GM12878 (cell line): ENCODE results near the gene DHRS9. TPM values are rescaled to one million over a fixed set of nuclear protein-coding genes. Genes with fewer than 3 reads are reported as not detected.

Source experiments
- ATAC-seq: fragments of 200-7000 bp; cut with Tn5 transposase; 3 replicates; pipeline ENCODE4 v1.9.1; 2020; ENCODE audit warnings: mild to moderate bottlenecking, moderate library complexity
- BruUV-seq: library from RNA; stranded (reverse); fragments of 400-500 nt; replicated peaks from 2 replicates; lab custom pipeline; 2021; lab: Mats Ljungman, UMichigan
- CTCF ChIA-PET: fragments of 300-600 bp; sonication (Branson Sonifier 250); formaldehyde crosslinking; extraction: SDS; loops from one replicate; lab custom pipeline; 2021; ENCODE audit warnings: inconsistent platforms; lab: Yijun Ruan, JAX
- POLR2A ChIA-PET: fragments of 350-600 bp; formaldehyde crosslinking; extraction: SDS; loops from one replicate; lab custom pipeline; 2021; ENCODE audit warnings: inconsistent platforms; lab: Charles Lee
- RAD21 ChIA-PET: fragments of 300-600 bp; sonication (Branson Sonifier 250); formaldehyde crosslinking; loops from one replicate; lab custom pipeline; 2023; ENCODE audit warnings: antibody characterized with exemption; ENCODE audit not compliant: unreplicated experiment; lab: Charles Lee
- SMC1A ChIA-PET: fragments of 300-600 bp; sonication (Branson Sonifier 250); formaldehyde crosslinking; loops from one replicate; lab custom pipeline; 2023; ENCODE audit not compliant: unreplicated experiment, uncharacterized antibody; lab: Charles Lee
- DNase-seq: peaks from one replicate; pipeline ENCODE4 v3.0.0-alpha.2; 2011; ENCODE audit warnings: low read depth, low spot score
- FAIRE-seq: peaks from 3 replicates; lab custom pipeline; 2011; peaks lifted over from hg19 to GRCh38; lab: Jason Lieb, UNC
- H2AFZ ChIP-seq: 2 replicates; pipeline ENCODE4 v1.6.0; 2011; ENCODE audit warnings: low read depth, low read length, control low read depth; ENCODE audit not compliant: control insufficient read depth
- H3K27ac ChIP-seq: 2 replicates; pipeline ENCODE4 v1.5.1; 2011; ENCODE audit warnings: control low read depth; ENCODE audit not compliant: control insufficient read depth, insufficient read depth
- H3K27me3 ChIP-seq, 2 experiments: replicated peaks in 1 of 2; 2 replicates each; pipeline versions ENCODE4 v1.6.0 to v1.6.1; 2011; ENCODE audit warnings: low read length in 1 of 2; ENCODE audit not compliant: control insufficient read depth in 2 of 2, insufficient read depth in 2 of 2
- H3K36me3 ChIP-seq, 2 experiments: 2 replicates each; pipeline ENCODE4 v1.5.1; 2011; ENCODE audit warnings: low read length in 1 of 2; ENCODE audit not compliant: control insufficient read depth in 2 of 2, insufficient read depth in 2 of 2
- H3K4me1 ChIP-seq: 2 replicates; pipeline ENCODE4 v1.6.1; 2011; ENCODE audit warnings: mild to moderate bottlenecking, low read length, moderate library complexity, mixed read lengths; ENCODE audit not compliant: control insufficient read depth, insufficient read depth
- H3K4me2 ChIP-seq: 2 replicates; pipeline ENCODE4 v1.6.0; 2011; ENCODE audit warnings: control low read depth; ENCODE audit not compliant: control insufficient read depth, insufficient read depth
- H3K4me3 ChIP-seq: fragments of 200-600 bp; sonication (generic); 2 replicates; pipeline ENCODE4 v1.5.1; 2016
- H3K79me2 ChIP-seq: 2 replicates; pipeline ENCODE4 v1.6.0; 2011; ENCODE audit warnings: low read length; ENCODE audit not compliant: control insufficient read depth, insufficient read depth
- H3K9ac ChIP-seq: 2 replicates; pipeline ENCODE4 v1.8.0; 2011; ENCODE audit warnings: low read length, control low read depth, mixed read lengths; ENCODE audit not compliant: control insufficient read depth, insufficient read depth
- H3K9me3 ChIP-seq: replicated peaks from 3 replicates; pipeline ENCODE4 v1.5.1; 2011; ENCODE audit warnings: mild to moderate bottlenecking, low read length; ENCODE audit not compliant: control insufficient read depth, insufficient read depth
- H4K20me1 ChIP-seq: 2 replicates; pipeline ENCODE4 v1.6.0; 2011; ENCODE audit not compliant: control insufficient read depth, insufficient read depth
- BHLHE40 ChIP-seq, 2 experiments: fragments of 450-650 bp in 1 of 2; IDR thresholded peaks; 2 replicates each; pipeline ENCODE4 v1.6.1; 2011 to 2017; ENCODE audit warnings: low read depth in 2 of 2, borderline replicate concordance in 1 of 2, improper control_type of control experiment in 1 of 2, low read length in 1 of 2, mild to moderate bottlenecking in 1 of 2
- EGR1 ChIP-seq, 2 experiments: IDR thresholded peaks; 1 replicate in 1 of 2; 2 replicates in 1 of 2; pipeline ENCODE4 v1.6.1; 2011 to 2012; ENCODE audit warnings: low read depth in 2 of 2, low read length in 2 of 2, borderline replicate concordance in 1 of 2, mild to moderate bottlenecking in 1 of 2, moderate library complexity in 1 of 2
- HDAC2 ChIP-seq: fragments of 200-600 bp; sonication (generic); IDR thresholded peaks from 2 replicates; pipeline ENCODE4 v1.6.1; 2017
- JUND ChIP-seq: IDR thresholded peaks from 2 replicates; pipeline ENCODE4 v1.6.1; 2012; ENCODE audit warnings: low read depth, mild to moderate bottlenecking, low read length, improper control_type of control experiment, moderate library complexity
- NR2C2 ChIP-seq: IDR thresholded peaks from 2 replicates; pipeline ENCODE4 v1.6.1; 2011; ENCODE audit warnings: borderline replicate concordance, low read depth; ENCODE audit not compliant: control insufficient read depth, insufficient read length
- SUPT20H ChIP-seq: IDR thresholded peaks from 2 replicates; pipeline ENCODE4 v1.6.1; 2011; ENCODE audit warnings: low read depth, mild to moderate bottlenecking, low read length, moderate library complexity, borderline replicate concordance; ENCODE audit not compliant: control insufficient read depth
- TAF1 ChIP-seq: IDR thresholded peaks from 2 replicates; pipeline ENCODE4 v1.6.1; 2011; ENCODE audit warnings: mild to moderate bottlenecking, low read depth, low read length, borderline replicate concordance
- ZZZ3 ChIP-seq: IDR thresholded peaks from 2 replicates; pipeline ENCODE4 v1.6.1; 2011; ENCODE audit warnings: low read depth; ENCODE audit not compliant: control insufficient read depth, insufficient read length
- WGBS: methylation state at CpG from one replicate; pipeline ENCODE4 v1.1.6; 2016; ENCODE audit warnings: low lambda C conversion rate; ENCODE audit not compliant: insufficient replicate concordance, insufficient coverage; ENCODE audit errors: missing lambda C conversion rate; 5-methylcytosine and 5-hydroxymethylcytosine counted together
- in situ Hi-C: fragments of 300-500 bp; cut with MboI; formaldehyde crosslinking; loops from 9 replicates; pipeline ENCODE4 v1.14.3; 2018; ENCODE audit warnings: mixed read lengths
- intact Hi-C: fragments of 100-400 bp; cut with micrococcal nuclease; formaldehyde crosslinking; loops from one replicate; pipeline ENCODE4 v1.14.2; 2022; ENCODE audit not compliant: unreplicated experiment
- polyA plus RNA-seq, 11 experiments: library from polyadenylated mRNA; depleted of rRNA in 4 of 11; unstranded in 6 of 11; stranded (reverse) in 5 of 11; fragments of >200 nt; fragmentation: Nextera tagmentation in 4 of 11; fragmentation: Illumina TruSeq in 1 of 11; extraction: Ambion mirVana in 4 of 11; extraction: Trizol in 1 of 11; gene quantifications; 1 replicate in 1 of 11; 2 replicates in 10 of 11; pipeline versions ENCODE4 v1.2.1 to v1.2.3, GENCODE V29; 2011 to 2016; ENCODE audit warnings: inconsistent platforms in 2 of 11, missing spikeins in 2 of 11, low read depth in 1 of 11
- total RNA-seq, 4 experiments: library from RNA; depleted of rRNA in 3 of 4; stranded (reverse); fragments of >200 nt in 3 of 4; fragmentation: Illumina TruSeq in 1 of 4; extraction: Trizol in 1 of 4; gene quantifications; 2 replicates each; pipeline versions ENCODE4 v1.2.1 to v1.2.3, GENCODE V29; 2013 to 2021

DHRS9 gene
- total and polyA plus RNA-seq, 10 of the 15 experiments (the other 5 are each of a cell fraction or from before 2014, with no cell fraction given), result 0.09 to 0.34 (median 0.13) TPM; not detected in 5

- no peaks in the 10 kb centered on the region for H3K4me1 ChIP-seq
- ChIA-PET SMC1A (no interaction called here), POLR2A (no interaction called here), CTCF (no interaction called here), RAD21 (no interaction called here)
- H3K4me2 ChIP-seq, result no peak overlapping the region
- no peaks in the 10 kb centered on the region for H4K20me1 ChIP-seq
- no peaks in the 10 kb centered on the region for H3K9me3 ChIP-seq
- no TSS peak for BruUV-seq
- H3K27ac ChIP-seq, result no peak overlapping the region
- WGBS, result 40% methylated on average over 3 of the region's 3 CpGs
- no peak overlapping the region for H2AFZ ChIP-seq
- no peak for TF ChIP-seq JUND
- in situ Hi-C loops (no loop called here), intact Hi-C loops (no loop called here)
- no peak overlapping the region for H3K4me3 ChIP-seq
- H3K27me3 ChIP-seq, result no peaks in the 10 kb centered on the region; a peak in 1 of 4 replicates
- H3K9ac ChIP-seq, result no peak overlapping the region
- H3K79me2 ChIP-seq, result no peaks in the 10 kb centered on the region
- no peak for ATAC-seq
- no peak for FAIRE-seq
- DNase-seq, result no peak
- H3K36me3 ChIP-seq, result no peaks in the 10 kb centered on the region
Observed at GRCh38 chr2:169027234-169027633, 42.1 kb upstream of the DHRS9 start.

- ChIA-PET CTCF (no interaction called here), POLR2A (interaction anchor here (0.6 kb wide), 1 partner anchor 593 kb away, joined by 4 read pairs; no protein-coding TSS in a partner anchor), RAD21 (no interaction called here), SMC1A (no interaction called here)
- no TSS peak for BruUV-seq
- no peak overlapping the region for H3K4me2 ChIP-seq
- no peak overlapping the region for H3K27ac ChIP-seq
- WGBS, result 44% methylated on average over 5 of the region's 5 CpGs
- intact Hi-C loops, result no loop called here
- no peak overlapping the region for H2AFZ ChIP-seq
- H3K4me1 ChIP-seq, result no peaks in the 10 kb centered on the region
- H3K79me2 ChIP-seq, result no peaks in the 10 kb centered on the region
- H4K20me1 ChIP-seq, result no peaks in the 10 kb centered on the region
- in situ Hi-C loops, result no loop called here
- ATAC-seq, result no peak
- no peaks in the 10 kb centered on the region for H3K9me3 ChIP-seq
- no peak overlapping the region for H3K9ac ChIP-seq
- TF ChIP-seq NR2C2 (no peak), BHLHE40 (IDR thresholded peaks at IDR 0.05; ENCODE audit: borderline replicate concordance in 1 of 2, low read depth in 2 of 2, low read length in 1 of 2) (no peak), ZZZ3 (no peak), EGR1 (IDR thresholded peaks at IDR 0.05; ENCODE audit: borderline replicate concordance in 1 of 2, low read depth in 2 of 2, low read length in 2 of 2) (no peak), SUPT20H (no peak), TAF1 (no peak), HDAC2 (no peak)
- no peak for DNase-seq
- no peaks in the 10 kb centered on the region for H3K36me3 ChIP-seq
- H3K4me3 ChIP-seq, result no peak overlapping the region
- H3K27me3 ChIP-seq, result no peaks in the 10 kb centered on the region; a peak in 1 of 4 replicates
- no peak for FAIRE-seq
Observed at GRCh38 chr2:169029341-169029740, 40.0 kb upstream of the DHRS9 start.
